Chondrocyte (in vitro differentiated cells): ENCODE results near the gene SETBP1. TPM values are rescaled to one million over a fixed set of nuclear protein-coding genes. Genes with fewer than 3 reads are reported as not detected.

Experiments
- DNase-seq: peaks from one replicate; pipeline ENCODE4 v3.0.0; 2021; ENCODE audit warnings: mixed read lengths, low spot score
- H3K27ac Mint-ChIP-seq: one replicate; pipeline ENCODE4 v1.8.0; 2021; ENCODE audit warnings: mild to moderate bottlenecking, moderate library complexity, mixed read lengths; ENCODE audit not compliant: unreplicated experiment
- H3K27me3 Mint-ChIP-seq: 2 replicates; pipeline ENCODE4 v1.8.0; 2021; ENCODE audit warnings: low read depth, mixed read lengths
- H3K36me3 Mint-ChIP-seq: 2 replicates; pipeline ENCODE4 v1.8.0; 2021; ENCODE audit warnings: low read depth, mixed read lengths
- H3K4me1 Mint-ChIP-seq: 2 replicates; pipeline ENCODE4 v1.8.0; 2021; ENCODE audit warnings: low read depth, mild to moderate bottlenecking, mixed read lengths
- H3K4me3 Mint-ChIP-seq: one replicate; pipeline ENCODE4 v1.8.0; 2021; ENCODE audit warnings: mild to moderate bottlenecking, moderate library complexity, mixed read lengths; ENCODE audit not compliant: unreplicated experiment
- H3K9me3 Mint-ChIP-seq: 2 replicates; pipeline ENCODE4 v1.8.0; 2021; ENCODE audit warnings: low read depth, mixed read lengths
- total RNA-seq: library from RNA; stranded (reverse); gene quantifications from 3 replicates; pipeline ENCODE4 v1.2.1, GENCODE V29; 2021
- TF ChIP-seq, protein P1 (sequence below): fragments of 200-600 bp; sonication (generic); IDR thresholded peaks from 2 replicates; pipeline ENCODE4 v1.5.0; 2021; ENCODE audit warnings: antibody characterized with exemption, mild to moderate bottlenecking, moderate library complexity

Gene SETBP1
- total RNA-seq, 1 donor from 2014 or later = 29.3 TPM

DNA sequence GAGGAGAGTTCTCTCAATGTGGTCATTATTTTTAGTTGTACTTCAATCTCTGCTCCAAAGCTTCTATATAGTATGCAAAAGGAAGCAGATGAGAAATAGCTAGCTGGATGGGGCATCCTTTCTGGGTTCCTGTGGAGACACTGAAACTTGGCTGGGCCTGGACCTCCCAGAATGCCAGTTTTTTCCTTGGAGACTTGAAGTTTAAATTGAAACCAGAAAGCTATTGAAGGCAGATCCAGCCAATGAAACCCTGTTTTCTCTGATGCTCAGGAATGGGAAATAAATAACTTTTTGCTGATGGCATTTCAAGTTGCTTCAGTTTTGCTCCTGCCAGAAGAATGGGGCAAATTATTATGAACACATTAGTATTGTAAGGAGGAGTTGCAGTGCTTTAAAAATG, 2.9 kb downstream of the SETBP1 start:
- Mint-ChIP-seq H3K27ac (no peak overlapping the region), H3K36me3 (no peaks in the 10 kb centered on the region), H3K27me3 (no peaks in the 10 kb centered on the region), H3K4me1 (peaks cover 8% of the 10 kb centered on the region), H3K4me3 (no peak overlapping the region), H3K9me3 (no peaks in the 10 kb centered on the region)
- DNase-seq = no peak
- TF ChIP-seq, protein P1, sequence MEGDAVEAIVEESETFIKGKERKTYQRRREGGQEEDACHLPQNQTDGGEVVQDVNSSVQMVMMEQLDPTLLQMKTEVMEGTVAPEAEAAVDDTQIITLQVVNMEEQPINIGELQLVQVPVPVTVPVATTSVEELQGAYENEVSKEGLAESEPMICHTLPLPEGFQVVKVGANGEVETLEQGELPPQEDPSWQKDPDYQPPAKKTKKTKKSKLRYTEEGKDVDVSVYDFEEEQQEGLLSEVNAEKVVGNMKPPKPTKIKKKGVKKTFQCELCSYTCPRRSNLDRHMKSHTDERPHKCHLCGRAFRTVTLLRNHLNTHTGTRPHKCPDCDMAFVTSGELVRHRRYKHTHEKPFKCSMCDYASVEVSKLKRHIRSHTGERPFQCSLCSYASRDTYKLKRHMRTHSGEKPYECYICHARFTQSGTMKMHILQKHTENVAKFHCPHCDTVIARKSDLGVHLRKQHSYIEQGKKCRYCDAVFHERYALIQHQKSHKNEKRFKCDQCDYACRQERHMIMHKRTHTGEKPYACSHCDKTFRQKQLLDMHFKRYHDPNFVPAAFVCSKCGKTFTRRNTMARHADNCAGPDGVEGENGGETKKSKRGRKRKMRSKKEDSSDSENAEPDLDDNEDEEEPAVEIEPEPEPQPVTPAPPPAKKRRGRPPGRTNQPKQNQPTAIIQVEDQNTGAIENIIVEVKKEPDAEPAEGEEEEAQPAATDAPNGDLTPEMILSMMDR = no peak

- no peaks in the 10 kb centered on the region for H3K27me3 Mint-ChIP-seq
- no peak overlapping the region for H3K27ac Mint-ChIP-seq
- H3K4me3 Mint-ChIP-seq = no peak overlapping the region
- peaks cover 2% of the 10 kb centered on the region for H3K36me3 Mint-ChIP-seq
- no peaks in the 10 kb centered on the region for H3K9me3 Mint-ChIP-seq
- peaks cover 22% of the 10 kb centered on the region for H3K4me1 Mint-ChIP-seq
- TF ChIP-seq, protein P1 = no peak
- DNase-seq = no peak
These were observed 4.6 kb downstream of the SETBP1 start for GRCh38 chr18:44685296-44685695.

DNA sequence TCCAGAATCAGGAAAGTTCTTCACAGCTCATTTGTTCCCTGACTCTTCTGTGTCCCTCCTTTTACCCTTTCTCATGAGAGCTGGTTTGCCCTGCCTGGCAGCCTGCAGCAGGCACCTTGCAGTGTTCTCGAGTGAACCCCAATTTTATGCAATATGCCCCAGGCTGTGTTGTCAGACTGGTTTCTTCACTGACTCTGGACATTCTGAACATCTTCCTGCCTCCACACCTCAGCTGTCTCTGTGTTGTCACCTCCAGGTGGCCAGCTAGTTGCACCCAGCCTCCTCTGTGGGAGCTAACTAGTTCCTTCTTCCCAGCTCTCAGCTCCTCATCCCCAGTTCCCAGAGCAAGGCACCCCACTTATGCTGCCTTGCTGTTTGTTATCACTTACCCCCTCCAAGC, 5.5 kb downstream of the SETBP1 start:
- H3K4me1 Mint-ChIP-seq = peaks cover 22% of the 10 kb centered on the region

GRCh38 chr18:44687421-44687820, 6.7 kb downstream of the SETBP1 start:
- Mint-ChIP-seq H3K9me3 (no peaks in the 10 kb centered on the region), H3K4me3 (no peak overlapping the region), H3K36me3 (peaks cover 2% of the 10 kb centered on the region), H3K4me1 (peaks cover 23% of the 10 kb centered on the region), H3K27ac (no peak overlapping the region), H3K27me3 (no peaks in the 10 kb centered on the region)
- DNase-seq = no peak
- TF ChIP-seq, protein P1 = no peak

More for the DNA sequence above, 5.5 kb downstream of the SETBP1 start:
- no peaks in the 10 kb centered on the region for H3K9me3 Mint-ChIP-seq
- H3K4me3 Mint-ChIP-seq = no peak overlapping the region
- H3K27ac Mint-ChIP-seq = no peak overlapping the region
- peaks cover 2% of the 10 kb centered on the region for H3K36me3 Mint-ChIP-seq
- TF ChIP-seq, protein P1 = no peak
- H3K27me3 Mint-ChIP-seq = no peaks in the 10 kb centered on the region
- DNase-seq = no peak

GRCh38 chr18:44689736-44690135, 9.0 kb downstream of the SETBP1 start:
- no peak for DNase-seq
- TF ChIP-seq, protein P1 = no peak
- H3K27ac Mint-ChIP-seq = no peak overlapping the region
- H3K9me3 Mint-ChIP-seq = no peaks in the 10 kb centered on the region
- no peaks in the 10 kb centered on the region for H3K27me3 Mint-ChIP-seq
- peaks cover 32% of the 10 kb centered on the region for H3K4me1 Mint-ChIP-seq
- peaks cover 2% of the 10 kb centered on the region for H3K36me3 Mint-ChIP-seq
- H3K4me3 Mint-ChIP-seq = no peak overlapping the region
